GM23338 (cell line): ENCODE data around the gene CAPG.

Source experiments
- CREB1 ChIP-seq: fragments of 250-450 bp; sonication (Bioruptor Pico); IDR thresholded peaks from 2 replicates; pipeline ENCODE4 v1.5.0; 2020; ENCODE audit warnings: low read depth, mild to moderate bottlenecking, moderate library complexity
- EZH2 ChIP-seq: fragments of 200-600 bp; sonication (generic); IDR thresholded peaks from one replicate; pipeline ENCODE4 v1.8.0; 2017; ENCODE audit warnings: antibody characterized with exemption, mild to moderate bottlenecking, low read depth; ENCODE audit not compliant: unreplicated experiment
- EZH2phosphoT487 ChIP-seq: fragments of 200-600 bp; sonication (generic); IDR thresholded peaks from one replicate; pipeline ENCODE4 v1.8.1; 2018; ENCODE audit warnings: antibody characterized with exemption; ENCODE audit not compliant: unreplicated experiment
- JUNB ChIP-seq: IDR thresholded peaks from one replicate; pipeline ENCODE4 v1.6.1; 2016; ENCODE audit warnings: antibody characterized with exemption; ENCODE audit not compliant: unreplicated experiment
- NANOG ChIP-seq: IDR thresholded peaks from 2 replicates; pipeline ENCODE4 v1.6.1; 2016; ENCODE audit warnings: antibody characterized with exemption, borderline replicate concordance
- POLR2AphosphoS5 ChIP-seq: IDR thresholded peaks from 2 replicates; pipeline ENCODE4 v1.6.1; 2016; ENCODE audit warnings: antibody characterized with exemption, low read depth
- STAT1 ChIP-seq: IDR thresholded peaks from one replicate; pipeline ENCODE4 v1.6.1; 2016; ENCODE audit warnings: antibody characterized with exemption; ENCODE audit not compliant: unreplicated experiment
- ZNF331 ChIP-seq: fragments of 250-450 bp; sonication (Bioruptor Pico); IDR thresholded peaks from 2 replicates; pipeline ENCODE4 v1.5.0; 2020; ENCODE audit warnings: low read depth, mild to moderate bottlenecking, moderate library complexity
- ZNF462 ChIP-seq: fragments of 250-450 bp; sonication (Bioruptor Pico); IDR thresholded peaks from 2 replicates; pipeline ENCODE4 v1.5.0; 2020; ENCODE audit warnings: mild to moderate bottlenecking, moderate library complexity
- TF ChIP-seq, protein P1 (sequence below), 2 experiments: fragments of 200-600 bp in 1 of 2; sonication (generic) in 1 of 2; conservative IDR thresholded peaks; 2 replicates each; pipeline versions ENCODE4 v1.5.1 to v1.6.1; 2016 to 2017; ENCODE audit warnings: antibody characterized with exemption in 2 of 2, low read depth in 2 of 2, mild to moderate bottlenecking in 2 of 2, moderate library complexity in 1 of 2
- TF ChIP-seq, protein P2 (sequence below): IDR thresholded peaks from one replicate; pipeline ENCODE4 v1.6.1; 2018; ENCODE audit warnings: antibody characterized with exemption; ENCODE audit not compliant: unreplicated experiment
- TF ChIP-seq, protein P3 (sequence below): IDR thresholded peaks from 2 replicates; pipeline ENCODE4 v1.6.1; 2016; ENCODE audit warnings: antibody characterized with exemption

DNA sequence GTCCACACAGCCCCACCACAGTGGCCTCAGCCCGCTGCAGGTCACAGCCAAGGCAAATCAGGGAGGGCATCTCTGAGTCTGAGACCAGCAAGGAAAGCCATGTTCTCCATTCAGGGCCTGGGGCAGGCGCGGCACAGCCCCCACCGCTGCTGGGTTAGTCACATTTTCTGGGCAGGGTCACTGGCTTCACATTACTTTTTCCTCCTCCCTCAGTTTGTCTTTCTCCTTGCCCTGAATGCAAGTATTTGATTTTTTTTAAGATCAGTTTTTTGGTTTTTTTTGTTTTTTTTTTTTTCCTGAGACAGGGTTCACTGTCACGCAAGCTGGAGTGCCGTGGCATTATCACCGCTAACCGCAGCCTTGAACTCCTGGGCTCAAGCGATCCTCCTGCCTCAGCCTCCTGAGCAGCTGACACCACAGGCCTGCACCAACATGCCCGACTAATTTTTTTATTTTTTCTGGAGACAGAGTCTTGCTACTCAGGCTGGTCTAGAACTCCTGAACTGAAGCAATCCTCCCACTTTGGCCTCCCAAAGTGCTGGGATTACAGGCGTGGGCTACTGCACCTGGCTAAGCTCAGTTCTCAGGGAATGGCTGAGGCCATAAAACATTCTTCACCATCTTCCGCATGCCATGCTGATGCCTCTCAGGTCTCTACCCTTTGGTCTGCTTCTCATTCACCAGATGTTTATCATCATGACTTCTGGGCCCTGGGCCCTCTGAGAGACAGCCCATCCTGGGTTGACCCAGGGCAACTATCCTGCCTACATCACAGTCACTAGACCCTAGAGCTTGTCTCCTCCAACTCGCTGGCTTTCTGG is 628 bp upstream of the CAPG start:
- no peak for TF ChIP-seq EZH2
- TF ChIP-seq, protein P1, sequence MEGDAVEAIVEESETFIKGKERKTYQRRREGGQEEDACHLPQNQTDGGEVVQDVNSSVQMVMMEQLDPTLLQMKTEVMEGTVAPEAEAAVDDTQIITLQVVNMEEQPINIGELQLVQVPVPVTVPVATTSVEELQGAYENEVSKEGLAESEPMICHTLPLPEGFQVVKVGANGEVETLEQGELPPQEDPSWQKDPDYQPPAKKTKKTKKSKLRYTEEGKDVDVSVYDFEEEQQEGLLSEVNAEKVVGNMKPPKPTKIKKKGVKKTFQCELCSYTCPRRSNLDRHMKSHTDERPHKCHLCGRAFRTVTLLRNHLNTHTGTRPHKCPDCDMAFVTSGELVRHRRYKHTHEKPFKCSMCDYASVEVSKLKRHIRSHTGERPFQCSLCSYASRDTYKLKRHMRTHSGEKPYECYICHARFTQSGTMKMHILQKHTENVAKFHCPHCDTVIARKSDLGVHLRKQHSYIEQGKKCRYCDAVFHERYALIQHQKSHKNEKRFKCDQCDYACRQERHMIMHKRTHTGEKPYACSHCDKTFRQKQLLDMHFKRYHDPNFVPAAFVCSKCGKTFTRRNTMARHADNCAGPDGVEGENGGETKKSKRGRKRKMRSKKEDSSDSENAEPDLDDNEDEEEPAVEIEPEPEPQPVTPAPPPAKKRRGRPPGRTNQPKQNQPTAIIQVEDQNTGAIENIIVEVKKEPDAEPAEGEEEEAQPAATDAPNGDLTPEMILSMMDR (conservative IDR thresholded peaks at IDR 0.05; ENCODE audit: low read depth in 2 of 2), result no peak
- TF ChIP-seq JUNB, result no peak
- no peak for TF ChIP-seq EZH2phosphoT487
- TF ChIP-seq POLR2AphosphoS5, result no peak
- no peak for TF ChIP-seq STAT1
- TF ChIP-seq CREB1 (CRISPR knock-in tag), result no peak
- TF ChIP-seq, protein P2, sequence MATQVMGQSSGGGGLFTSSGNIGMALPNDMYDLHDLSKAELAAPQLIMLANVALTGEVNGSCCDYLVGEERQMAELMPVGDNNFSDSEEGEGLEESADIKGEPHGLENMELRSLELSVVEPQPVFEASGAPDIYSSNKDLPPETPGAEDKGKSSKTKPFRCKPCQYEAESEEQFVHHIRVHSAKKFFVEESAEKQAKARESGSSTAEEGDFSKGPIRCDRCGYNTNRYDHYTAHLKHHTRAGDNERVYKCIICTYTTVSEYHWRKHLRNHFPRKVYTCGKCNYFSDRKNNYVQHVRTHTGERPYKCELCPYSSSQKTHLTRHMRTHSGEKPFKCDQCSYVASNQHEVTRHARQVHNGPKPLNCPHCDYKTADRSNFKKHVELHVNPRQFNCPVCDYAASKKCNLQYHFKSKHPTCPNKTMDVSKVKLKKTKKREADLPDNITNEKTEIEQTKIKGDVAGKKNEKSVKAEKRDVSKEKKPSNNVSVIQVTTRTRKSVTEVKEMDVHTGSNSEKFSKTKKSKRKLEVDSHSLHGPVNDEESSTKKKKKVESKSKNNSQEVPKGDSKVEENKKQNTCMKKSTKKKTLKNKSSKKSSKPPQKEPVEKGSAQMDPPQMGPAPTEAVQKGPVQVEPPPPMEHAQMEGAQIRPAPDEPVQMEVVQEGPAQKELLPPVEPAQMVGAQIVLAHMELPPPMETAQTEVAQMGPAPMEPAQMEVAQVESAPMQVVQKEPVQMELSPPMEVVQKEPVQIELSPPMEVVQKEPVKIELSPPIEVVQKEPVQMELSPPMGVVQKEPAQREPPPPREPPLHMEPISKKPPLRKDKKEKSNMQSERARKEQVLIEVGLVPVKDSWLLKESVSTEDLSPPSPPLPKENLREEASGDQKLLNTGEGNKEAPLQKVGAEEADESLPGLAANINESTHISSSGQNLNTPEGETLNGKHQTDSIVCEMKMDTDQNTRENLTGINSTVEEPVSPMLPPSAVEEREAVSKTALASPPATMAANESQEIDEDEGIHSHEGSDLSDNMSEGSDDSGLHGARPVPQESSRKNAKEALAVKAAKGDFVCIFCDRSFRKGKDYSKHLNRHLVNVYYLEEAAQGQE, result no peak
- TF ChIP-seq ZNF331 (CRISPR knock-in tag), result no peak
- no peak for TF ChIP-seq NANOG
- TF ChIP-seq, protein P3, sequence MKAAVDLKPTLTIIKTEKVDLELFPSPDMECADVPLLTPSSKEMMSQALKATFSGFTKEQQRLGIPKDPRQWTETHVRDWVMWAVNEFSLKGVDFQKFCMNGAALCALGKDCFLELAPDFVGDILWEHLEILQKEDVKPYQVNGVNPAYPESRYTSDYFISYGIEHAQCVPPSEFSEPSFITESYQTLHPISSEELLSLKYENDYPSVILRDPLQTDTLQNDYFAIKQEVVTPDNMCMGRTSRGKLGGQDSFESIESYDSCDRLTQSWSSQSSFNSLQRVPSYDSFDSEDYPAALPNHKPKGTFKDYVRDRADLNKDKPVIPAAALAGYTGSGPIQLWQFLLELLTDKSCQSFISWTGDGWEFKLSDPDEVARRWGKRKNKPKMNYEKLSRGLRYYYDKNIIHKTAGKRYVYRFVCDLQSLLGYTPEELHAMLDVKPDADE, result no peak
- no peak for TF ChIP-seq ZNF462 (CRISPR knock-in tag)
